ENCODE measurements around the gene ATP13A1.

The ATP13A1 gene

GRCh38 chr19:19662344-19662743 is 1.1 kb downstream of the ATP13A1 start:
- no peak for DNase-seq

GRCh38 chr19:19661675-19662251 is 1.7 kb downstream of the ATP13A1 start:
- no peak for DNase-seq

GRCh38 chr19:19661141-19661674 is 2.3 kb downstream of the ATP13A1 start:
- DNase-seq: no peak

- no peak for DNase-seq
Measured at GRCh38 chr19:19659646-19660245, 3.7 kb downstream of the ATP13A1 start.

GRCh38 chr19:19657397-19657783 is 6.1 kb downstream of the ATP13A1 start:
- no peak for DNase-seq

GRCh38 chr19:19656451-19657396 is 6.8 kb downstream of the ATP13A1 start:
- no peak for DNase-seq

- no peak for DNase-seq
Measured at GRCh38 chr19:19655641-19656343, 7.7 kb downstream of the ATP13A1 start.

GRCh38 chr19:19655051-19655594 is 8.4 kb downstream of the ATP13A1 start:
- DNase-seq: no peak

GRCh38 chr19:19654441-19654840 is 9.0 kb downstream of the ATP13A1 start:
- DNase-seq: no peak

GRCh38 chr19:19653597-19654147 is 9.8 kb downstream of the ATP13A1 start:
- DNase-seq: no peak

GRCh38 chr19:19652482-19653295 is 10.8 kb downstream of the ATP13A1 start:
- DNase-seq: no peak

GRCh38 chr19:19651076-19651475 is 12.4 kb downstream of the ATP13A1 start:
- DNase-seq: no peak

GRCh38 chr19:19650331-19650730 is 13.1 kb downstream of the ATP13A1 start:
- no peak for DNase-seq

- no peak for DNase-seq
Measured at GRCh38 chr19:19649580-19649995, 13.9 kb downstream of the ATP13A1 start.

GRCh38 chr19:19649155-19649554 is 14.3 kb downstream of the ATP13A1 start:
- no peak for DNase-seq

GRCh38 chr19:19647037-19647835 is 16.2 kb downstream of the ATP13A1 start:
- DNase-seq: no peak

GRCh38 chr19:19645233-19645870 is 18.1 kb downstream of the ATP13A1 start:
- no peak for DNase-seq

GRCh38 chr19:19644054-19644388 is 19.5 kb downstream of the ATP13A1 start:
- no peak for DNase-seq

GRCh38 chr19:19643158-19644053 is 20.1 kb downstream of the ATP13A1 start, which contains the start of gene GMIP:
GMIP (minus strand) TSS chr19:19643657; CDS start chr19:19643529, 128 bp downstream.
- peak; percentile 49 for DNase-seq

Measured in NCI-H1092 (cell line).